ENCODE measurements around the gene ABHD14A. TPM values are rescaled to one million over a fixed set of nuclear protein-coding genes. Genes with fewer than 3 reads are reported as not detected.

ABHD14A gene
- total and polyA plus RNA-seq, 2 of the 4 experiments (the other 2 are of a cell fraction) = 3.4 to 10.0 TPM

DNA sequence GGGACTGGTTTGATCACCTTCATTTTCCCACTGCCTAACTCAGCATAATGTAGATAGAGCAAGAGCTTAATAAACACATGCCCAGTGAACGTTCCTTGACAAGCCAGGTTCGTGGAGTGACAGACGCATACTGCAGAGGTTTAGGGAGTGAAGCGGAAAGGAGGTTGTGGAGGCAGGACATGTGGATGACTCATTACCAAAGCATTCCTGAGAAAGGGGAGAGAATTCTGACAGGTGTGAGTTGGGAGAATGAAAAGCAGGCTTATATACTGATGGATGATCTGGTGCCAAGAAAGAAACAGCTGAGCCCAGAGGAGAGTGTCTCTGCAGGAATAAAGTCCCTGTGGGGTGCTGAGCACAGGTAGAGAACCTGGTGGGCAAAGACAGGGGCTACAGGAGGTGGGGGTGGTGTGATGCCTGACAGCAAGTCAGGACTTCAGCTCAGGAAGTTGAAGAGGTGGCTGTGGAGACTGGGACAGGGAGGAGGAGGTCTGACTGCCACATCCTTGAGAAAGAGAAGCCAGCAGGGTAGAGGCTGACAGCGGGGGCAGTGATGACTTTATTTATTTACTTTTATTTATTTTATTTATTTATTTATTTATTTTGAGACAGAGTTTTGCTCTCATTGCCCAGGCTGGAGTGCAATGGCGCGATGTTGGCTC lies 23.2 kb downstream of the ABHD14A start:
- Histone ChIP-seq H3K27ac (ENCODE audit: insufficient read depth, low read length) (no peak overlapping the region), H3K36me3 (ENCODE audit: control insufficient read depth, insufficient read depth, low read length) (peaks cover 14% of the 10 kb centered on the region), H3K27me3 (ENCODE audit: control insufficient read depth, insufficient read depth, low read length) (no peaks in the 10 kb centered on the region), H3K4ac (ENCODE audit: low read depth, low read length) (no peak overlapping the region), H4K8ac (ENCODE audit: low read depth in 2 of 2, low read length in 2 of 2) (0 out of 4 replicates have a peak overlapping the region, but pooled peaks of 1 of the 2 experiments have one; percentile 9), H3K14ac (replicated peaks; ENCODE audit: low read depth, low read length) (no peak overlapping the region), H3K4me2 (ENCODE audit: low read depth, low read length) (no peak overlapping the region), H3K9me3 (ENCODE audit: control insufficient read depth, insufficient read depth, low read length) (no peaks in the 10 kb centered on the region), H2AK5ac (ENCODE audit: low read depth, low read length) (peak overlapping the region; percentile 56; the same call in 1 of the 2 replicates), H2BK20ac (ENCODE audit: low read depth, low read length) (no peak overlapping the region), H3K56ac (ENCODE audit: extremely low read depth, insufficient read depth, low read length) (no peak overlapping the region), H3K4me1 (ENCODE audit: control insufficient read depth, insufficient read depth, low read length) (peaks cover 5% of the 10 kb centered on the region), H4K5ac (ENCODE audit: low read depth, low read length) (no peak overlapping the region), H3K9ac (ENCODE audit: low read depth, low read length) (no peak overlapping the region), H2BK5ac (ENCODE audit: low read depth, low read length, poor library complexity, severe bottlenecking) (no peak overlapping the region), H3K4me3 (ENCODE audit: insufficient read depth, low read depth, low read length) (no peak overlapping the region), H3K79me1 (ENCODE audit: low read depth in 1 of 2, low read length in 2 of 2) (peaks cover 9 to 20% of the 10 kb centered on the region in 2 experiments; a peak in 3 of 4 replicates), H2BK120ac (ENCODE audit: low read depth, low read length) (no peak overlapping the region), H4K20me1 (ENCODE audit: insufficient read depth, low read length) (peaks cover 9% of the 10 kb centered on the region; the same call in 1 of the 2 replicates), H2AFZ (replicated peaks; ENCODE audit: low read length, poor library complexity) (peak overlapping the region; percentile 34), H3K23ac (ENCODE audit: low read depth, low read length) (no peak overlapping the region), H4K91ac (ENCODE audit: insufficient read depth, low read depth, low read length) (no peak overlapping the region), H3K18ac (ENCODE audit: low read depth, low read length) (no peak overlapping the region), H2BK15ac (ENCODE audit: low read depth, low read length) (no peak overlapping the region), H3K9me1 (ENCODE audit: insufficient read depth, low read length) (peaks cover 3% of the 10 kb centered on the region), H2AK9ac (replicated peaks; ENCODE audit: low read depth, low read length, poor library complexity) (peak overlapping the region; percentile 7)
- WGBS, 2 experiments (ENCODE audit: extremely low coverage in 2 of 2, insufficient read length in 1 of 2) = 18% methylated on average over 4 of the region's 7 CpGs; no CpG with 5 or more reads in 1 of the 2 experiments
- ChIA-PET CTCF (no interaction called here), POLR2A (ENCODE audit: unreplicated experiment) (interaction anchor here (0.5 kb wide), 1 partner anchor 55 kb away, joined by 3 read pairs; no protein-coding TSS in a partner anchor)
- TF ChIP-seq, protein P1, sequence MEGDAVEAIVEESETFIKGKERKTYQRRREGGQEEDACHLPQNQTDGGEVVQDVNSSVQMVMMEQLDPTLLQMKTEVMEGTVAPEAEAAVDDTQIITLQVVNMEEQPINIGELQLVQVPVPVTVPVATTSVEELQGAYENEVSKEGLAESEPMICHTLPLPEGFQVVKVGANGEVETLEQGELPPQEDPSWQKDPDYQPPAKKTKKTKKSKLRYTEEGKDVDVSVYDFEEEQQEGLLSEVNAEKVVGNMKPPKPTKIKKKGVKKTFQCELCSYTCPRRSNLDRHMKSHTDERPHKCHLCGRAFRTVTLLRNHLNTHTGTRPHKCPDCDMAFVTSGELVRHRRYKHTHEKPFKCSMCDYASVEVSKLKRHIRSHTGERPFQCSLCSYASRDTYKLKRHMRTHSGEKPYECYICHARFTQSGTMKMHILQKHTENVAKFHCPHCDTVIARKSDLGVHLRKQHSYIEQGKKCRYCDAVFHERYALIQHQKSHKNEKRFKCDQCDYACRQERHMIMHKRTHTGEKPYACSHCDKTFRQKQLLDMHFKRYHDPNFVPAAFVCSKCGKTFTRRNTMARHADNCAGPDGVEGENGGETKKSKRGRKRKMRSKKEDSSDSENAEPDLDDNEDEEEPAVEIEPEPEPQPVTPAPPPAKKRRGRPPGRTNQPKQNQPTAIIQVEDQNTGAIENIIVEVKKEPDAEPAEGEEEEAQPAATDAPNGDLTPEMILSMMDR (conservative IDR thresholded peaks at IDR 0.05; ENCODE audit: low read depth, low read length) = no peak
- TF ChIP-seq MAFK (IDR thresholded peaks at IDR 0.05; ENCODE audit: low read depth, low read length) (no peak), FOS (IDR thresholded peaks at IDR 0.05; ENCODE audit: low read depth, low read length) (no peak), CEBPB (IDR thresholded peaks at IDR 0.05; ENCODE audit: low read depth, low read length) (no peak), POLR2A (IDR thresholded peaks at IDR 0.05; ENCODE audit: low read depth, low read length) (no peak), MXI1 (IDR thresholded peaks at IDR 0.05; ENCODE audit: borderline replicate concordance, low read depth, low read length) (no peak), BHLHE40 (IDR thresholded peaks at IDR 0.05; ENCODE audit: low read depth, low read length) (no peak), SMC3 (IDR thresholded peaks at IDR 0.05; ENCODE audit: low read depth, low read length) (no peak), RCOR1 (IDR thresholded peaks at IDR 0.05; ENCODE audit: insufficient replicate concordance, low read length) (no peak), RAD21 (IDR thresholded peaks at IDR 0.05; ENCODE audit: low read length) (no peak), CHD1 (IDR thresholded peaks at IDR 0.05; ENCODE audit: low read depth, low read length) (no peak), RFX5 (IDR thresholded peaks at IDR 0.05; ENCODE audit: low read depth, low read length) (no peak), MAZ (IDR thresholded peaks at IDR 0.05; ENCODE audit: borderline replicate concordance, low read depth, low read length) (no peak)
- TF ChIP-seq, protein P2, sequence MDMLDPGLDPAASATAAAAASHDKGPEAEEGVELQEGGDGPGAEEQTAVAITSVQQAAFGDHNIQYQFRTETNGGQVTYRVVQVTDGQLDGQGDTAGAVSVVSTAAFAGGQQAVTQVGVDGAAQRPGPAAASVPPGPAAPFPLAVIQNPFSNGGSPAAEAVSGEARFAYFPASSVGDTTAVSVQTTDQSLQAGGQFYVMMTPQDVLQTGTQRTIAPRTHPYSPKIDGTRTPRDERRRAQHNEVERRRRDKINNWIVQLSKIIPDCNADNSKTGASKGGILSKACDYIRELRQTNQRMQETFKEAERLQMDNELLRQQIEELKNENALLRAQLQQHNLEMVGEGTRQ (IDR thresholded peaks at IDR 0.05; ENCODE audit: low read depth, low read length) = no peak
- TF ChIP-seq, protein P3, sequence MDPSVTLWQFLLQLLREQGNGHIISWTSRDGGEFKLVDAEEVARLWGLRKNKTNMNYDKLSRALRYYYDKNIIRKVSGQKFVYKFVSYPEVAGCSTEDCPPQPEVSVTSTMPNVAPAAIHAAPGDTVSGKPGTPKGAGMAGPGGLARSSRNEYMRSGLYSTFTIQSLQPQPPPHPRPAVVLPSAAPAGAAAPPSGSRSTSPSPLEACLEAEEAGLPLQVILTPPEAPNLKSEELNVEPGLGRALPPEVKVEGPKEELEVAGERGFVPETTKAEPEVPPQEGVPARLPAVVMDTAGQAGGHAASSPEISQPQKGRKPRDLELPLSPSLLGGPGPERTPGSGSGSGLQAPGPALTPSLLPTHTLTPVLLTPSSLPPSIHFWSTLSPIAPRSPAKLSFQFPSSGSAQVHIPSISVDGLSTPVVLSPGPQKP (IDR thresholded peaks at IDR 0.05; ENCODE audit: borderline replicate concordance, low read depth, low read length) = no peak
- ATAC-seq (ENCODE audit: low read depth) = no peak
- intact Hi-C loops (cut with micrococcal nuclease) (loop anchor here (5.0 kb wide), 1 partner anchor 199 kb away; the partner anchor contains the start of gene ALAS1), in situ Hi-C loops (cut with MboI; ENCODE audit: low sequenced_read_pairs) (no loop called here), dilution Hi-C loops (cut with HindIII; ENCODE audit: low sequenced_read_pairs, unreplicated experiment) (no loop called here)
- no TSS peak for BruUV-seq (replicated peaks)
- no peak for DNase-seq
